SK-N-SH (cell line): ENCODE data around the gene CDH26. TPM values are rescaled to one million over a fixed set of nuclear protein-coding genes. Genes with fewer than 3 reads are reported as not detected.

Experiments
- CTCF ChIA-PET: fragments of 300-600, 350-600 bp; formaldehyde crosslinking; extraction: SDS; loops from one replicate; lab custom pipeline; 2021; lab: Yijun Ruan, JAX
- POLR2A ChIA-PET: fragments of 350-600 bp; sonication (Branson Sonifier 250); formaldehyde crosslinking; extraction: SDS; loops from one replicate; lab custom pipeline; 2020; ENCODE audit warnings: antibody characterized with exemption, inconsistent platforms; lab: Yijun Ruan, JAX
- DNase-seq: peaks from one replicate; pipeline ENCODE4 v3.0.0; 2012
- H2AFZ ChIP-seq: fragments of 200-600 bp; sonication (generic); 2 replicates; pipeline ENCODE4 v1.8.1; 2016; ENCODE audit warnings: antibody characterized with exemption, mild to moderate bottlenecking, low read depth
- H3F3A ChIP-seq: fragments of 200-600 bp; sonication (generic); replicated peaks from 2 replicates; pipeline ENCODE3; 2016; ENCODE audit warnings: antibody characterized with exemption, mild to moderate bottlenecking; ENCODE audit not compliant: insufficient read depth
- H3K27ac ChIP-seq, 2 experiments: fragments of 200-500 bp in 1 of 2; fragments of 200-600 bp in 1 of 2; sonication (Bioruptor generic) in 1 of 2; sonication (generic), shearing (Covaris generic) in 1 of 2; 2 replicates each; pipeline versions ENCODE4 v1.5.1 to v1.6.1; 2014 to 2016; ENCODE audit warnings: low read depth in 2 of 2, inconsistent platforms in 1 of 2, low read length in 1 of 2, mild to moderate bottlenecking in 1 of 2, mixed read lengths in 1 of 2
- H3K27me3 ChIP-seq: fragments of 200-600 bp; sonication (generic), shearing (Covaris generic); 2 replicates; pipeline ENCODE4 v1.6.1; 2016; ENCODE audit warnings: mixed run types; ENCODE audit not compliant: insufficient read depth
- H3K36me3 ChIP-seq, 2 experiments: fragments of 200-500 bp in 1 of 2; fragments of 200-600 bp in 1 of 2; sonication (Bioruptor generic) in 1 of 2; sonication (generic) in 1 of 2; replicated peaks in 1 of 2; 2 replicates each; pipeline versions ENCODE3 to v1.5.1; 2014 to 2016; ENCODE audit warnings: low read length in 1 of 2, mild to moderate bottlenecking in 1 of 2; ENCODE audit not compliant: insufficient read depth in 2 of 2, control insufficient read depth in 1 of 2
- H3K4me1 ChIP-seq, 2 experiments: fragments of 200-500 bp in 1 of 2; fragments of 200-600 bp in 1 of 2; sonication (Bioruptor generic) in 1 of 2; sonication (generic), shearing (Covaris generic) in 1 of 2; 2 replicates each; pipeline versions ENCODE4 v1.5.1 to v1.6.1; 2014 to 2016; ENCODE audit warnings: low read depth in 1 of 2, low read length in 1 of 2, mixed run types in 1 of 2; ENCODE audit not compliant: insufficient read depth in 2 of 2, control insufficient read depth in 1 of 2
- H3K4me2 ChIP-seq: fragments of 200-600 bp; sonication (generic), shearing (Covaris generic); 2 replicates; pipeline ENCODE4 v1.6.1; 2017; ENCODE audit warnings: mixed run types
- H3K4me3 ChIP-seq, 2 experiments: fragments of 200-500 bp in 1 of 2; fragments of 200-600 bp in 1 of 2; sonication (Bioruptor generic) in 1 of 2; sonication (generic), shearing (Covaris generic) in 1 of 2; 2 replicates each; pipeline versions ENCODE4 v1.5.1 to v1.8.1; 2014 to 2016; ENCODE audit warnings: low read depth in 2 of 2, inconsistent platforms in 1 of 2, low read length in 1 of 2, mild to moderate bottlenecking in 1 of 2, mixed read lengths in 1 of 2, moderate library complexity in 1 of 2
- H3K79me2 ChIP-seq: fragments of 200-600 bp; sonication (generic); 2 replicates; pipeline ENCODE4 v1.8.1; 2017; ENCODE audit warnings: mild to moderate bottlenecking; ENCODE audit not compliant: insufficient read depth
- H3K9ac ChIP-seq: fragments of 200-600 bp; sonication (generic); 2 replicates; pipeline ENCODE4 v1.6.1; 2017; ENCODE audit warnings: mixed run types
- H3K9me2 ChIP-seq: fragments of 200-600 bp; sonication (generic); 2 replicates; pipeline ENCODE4 v1.6.1; 2017; ENCODE audit warnings: mixed run types
- H3K9me3 ChIP-seq: fragments of 200-600 bp; sonication (generic); 2 replicates; pipeline ENCODE4 v1.6.1; 2017; ENCODE audit warnings: mixed run types, mild to moderate bottlenecking, moderate library complexity
- H4K20me1 ChIP-seq: fragments of 200-600 bp; sonication (generic); 2 replicates; pipeline ENCODE4 v1.6.1; 2017; ENCODE audit warnings: mild to moderate bottlenecking, mixed run types; ENCODE audit not compliant: insufficient read depth
- EZH2phosphoT487 ChIP-seq: fragments of 200-600 bp; sonication (generic); IDR thresholded peaks from 2 replicates; pipeline ENCODE4 v1.6.1; 2017; ENCODE audit warnings: low read depth, mixed run types, mild to moderate bottlenecking, antibody characterized with exemption, moderate library complexity, borderline replicate concordance
- FOSL2 ChIP-seq: IDR thresholded peaks from 2 replicates; pipeline ENCODE4 v1.4.0; 2012; ENCODE audit warnings: low read depth, mild to moderate bottlenecking, moderate library complexity, borderline replicate concordance
- GATA2 ChIP-seq: sonication (generic); formaldehyde crosslinking; IDR thresholded peaks from 2 replicates; pipeline ENCODE4 v1.5.0; 2020; ENCODE audit warnings: mild to moderate bottlenecking, missing genetic modification reagents
- MEF2A ChIP-seq: IDR thresholded peaks from 2 replicates; pipeline ENCODE4 v1.4.0; 2012; ENCODE audit warnings: low read depth, borderline replicate concordance
- RXRA ChIP-seq: IDR thresholded peaks from 2 replicates; pipeline ENCODE4 v1.4.0; 2012; ENCODE audit warnings: low read depth, mild to moderate bottlenecking, borderline replicate concordance
- SIN3A ChIP-seq: IDR thresholded peaks from 2 replicates; pipeline ENCODE4 v1.6.1; 2012; ENCODE audit warnings: low read depth, mild to moderate bottlenecking, low read length, moderate library complexity, borderline replicate concordance
- SMC3 ChIP-seq: IDR thresholded peaks from 2 replicates; pipeline ENCODE4 v1.6.1; 2012; ENCODE audit warnings: low read depth, low read length, improper control_type of control experiment
- TCF12 ChIP-seq: IDR thresholded peaks from 2 replicates; pipeline ENCODE4 v1.4.0; 2012
- WGBS: methylation state at CpG from one replicate; pipeline ENCODE4 v1.1.6; 2017; ENCODE audit warnings: low lambda C conversion rate; 5-methylcytosine and 5-hydroxymethylcytosine counted together
- polyA plus RNA-seq, 3 experiments: library from polyadenylated mRNA; depleted of rRNA; stranded (reverse); fragments of >200 nt; gene quantifications; 2 replicates each; pipeline ENCODE4 v1.2.3, GENCODE V29; 2012
- TF ChIP-seq, protein P1 (sequence below): fragments of 200-600 bp; sonication (generic); IDR thresholded peaks from 2 replicates; pipeline ENCODE4 v1.6.1; 2017; ENCODE audit warnings: antibody characterized with exemption, mild to moderate bottlenecking, moderate library complexity
- TF ChIP-seq, protein P2 (sequence below): fragments of 150-350 bp; IDR thresholded peaks from 2 replicates; pipeline ENCODE4 v1.6.1; 2017; ENCODE audit warnings: antibody characterized with exemption, low read length, low read depth, borderline replicate concordance
- TF ChIP-seq, protein P3 (sequence below): IDR thresholded peaks from 2 replicates; pipeline ENCODE4 v1.4.0; 2012; ENCODE audit warnings: low read depth, borderline replicate concordance

The CDH26 gene
- polyA plus RNA-seq, 1 of the 3 experiments (the other 2 are of a cell fraction): 0.13 TPM

DNA sequence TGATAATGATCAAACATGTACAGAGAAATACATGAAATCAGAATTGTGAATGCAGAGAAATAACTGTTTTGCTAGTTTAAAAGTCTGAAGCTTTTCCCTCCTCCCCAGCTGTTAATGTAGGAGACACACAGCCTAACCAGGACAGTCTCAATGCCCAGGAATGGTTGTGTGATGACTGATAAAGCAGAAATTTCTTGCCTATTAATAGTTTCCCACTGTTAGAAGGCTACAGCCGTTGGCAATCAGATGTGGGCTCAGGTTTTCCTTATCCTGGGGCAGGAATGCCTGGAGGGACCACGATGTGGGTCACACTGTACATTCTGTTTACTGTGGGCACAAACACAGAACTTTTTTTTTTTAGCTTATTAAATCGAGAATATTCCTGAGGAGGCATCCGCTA, 20.0 kb upstream of the CDH26 start:
- POLR2A ChIA-PET: no interaction called here
- H3K4me1 ChIP-seq: peaks cover 8 to 24% of the 10 kb centered on the region in 2 experiments; a peak in 3 of 4 replicates
- H3K27me3 ChIP-seq: no peaks in the 10 kb centered on the region
- no peaks in the 10 kb centered on the region for H3K9me3 ChIP-seq
- 64% methylated on average over 4 of the region's 4 CpGs for WGBS
- no peak overlapping the region for H3K9ac ChIP-seq
- H4K20me1 ChIP-seq: no peaks in the 10 kb centered on the region
- H3K4me2 ChIP-seq: peak overlapping the region; percentile 70
- H3K79me2 ChIP-seq: peaks cover 37% of the 10 kb centered on the region
- no peaks in the 10 kb centered on the region for H3K9me2 ChIP-seq
- TF ChIP-seq MEF2A (peak; percentile 26; the same call in 1 of the 2 replicates), FOSL2 (peak; percentile 22; the same call in 1 of the 2 replicates), TCF12 (peak; percentile 22; the same call in 1 of the 2 replicates), SIN3A (no peak)
- peaks cover 11 to 15% of the 10 kb centered on the region in 2 experiments for H3K36me3 ChIP-seq
- H2AFZ ChIP-seq: no peak overlapping the region
- H3F3A ChIP-seq: peaks cover 14% of the 10 kb centered on the region
- CTCF ChIA-PET: interaction anchor here (4.0 to 9.8 kb wide), 2 partner anchors 13 to 155 kb away, joined by 11 to 95 read pairs; no protein-coding TSS in a partner anchor
- H3K27ac ChIP-seq: peak overlapping the region in 1 of 2 experiments; percentile 45; a peak in 2 of 4 replicates
- H3K4me3 ChIP-seq: peak overlapping the region in 1 of 2 experiments; percentile 17; a peak in 2 of 4 replicates
- DNase-seq: no peak

DNA sequence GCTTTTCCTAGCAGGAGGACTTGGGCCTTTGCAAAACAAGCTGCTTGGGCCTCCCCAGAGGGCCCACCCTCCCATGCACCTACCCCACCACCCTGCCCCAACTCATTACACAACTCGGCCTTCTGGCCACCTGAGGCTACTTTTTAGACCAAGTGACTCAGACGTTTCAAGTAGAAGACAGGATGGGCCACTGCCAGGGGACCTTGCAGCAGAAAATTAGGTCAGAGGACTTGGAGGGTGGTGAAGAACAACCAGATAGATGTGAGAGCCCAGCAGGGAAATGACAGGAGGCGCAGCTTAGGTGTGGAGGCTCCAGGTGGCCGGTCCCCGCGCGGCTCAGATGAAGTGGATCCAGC, 19.5 kb upstream of the CDH26 start:
- Histone ChIP-seq H3K79me2 (peaks cover 37% of the 10 kb centered on the region), H3K27me3 (no peaks in the 10 kb centered on the region), H3K36me3 (peaks cover 16 to 20% of the 10 kb centered on the region in 2 experiments), H3K27ac (peak overlapping the region in 1 of 2 experiments; percentile 45; a peak in 2 of 4 replicates), H3K4me3 (peak overlapping the region in 1 of 2 experiments; percentile 17; a peak in 1 of 4 replicates), H3K9me2 (no peaks in the 10 kb centered on the region), H3K9ac (no peak overlapping the region), H3F3A (peaks cover 14% of the 10 kb centered on the region), H3K9me3 (no peaks in the 10 kb centered on the region), H3K4me1 (peaks cover 8 to 22% of the 10 kb centered on the region in 2 experiments; a peak in 3 of 4 replicates), H4K20me1 (no peaks in the 10 kb centered on the region), H3K4me2 (peak overlapping the region; percentile 70), H2AFZ (no peak overlapping the region)
- DNase-seq: no peak
- no peak for TF ChIP-seq GATA2 (CRISPR knock-in tag)
- TF ChIP-seq MEF2A: no peak
- TF ChIP-seq EZH2phosphoT487: no peak
- no peak for TF ChIP-seq RXRA
- TF ChIP-seq, protein P1, sequence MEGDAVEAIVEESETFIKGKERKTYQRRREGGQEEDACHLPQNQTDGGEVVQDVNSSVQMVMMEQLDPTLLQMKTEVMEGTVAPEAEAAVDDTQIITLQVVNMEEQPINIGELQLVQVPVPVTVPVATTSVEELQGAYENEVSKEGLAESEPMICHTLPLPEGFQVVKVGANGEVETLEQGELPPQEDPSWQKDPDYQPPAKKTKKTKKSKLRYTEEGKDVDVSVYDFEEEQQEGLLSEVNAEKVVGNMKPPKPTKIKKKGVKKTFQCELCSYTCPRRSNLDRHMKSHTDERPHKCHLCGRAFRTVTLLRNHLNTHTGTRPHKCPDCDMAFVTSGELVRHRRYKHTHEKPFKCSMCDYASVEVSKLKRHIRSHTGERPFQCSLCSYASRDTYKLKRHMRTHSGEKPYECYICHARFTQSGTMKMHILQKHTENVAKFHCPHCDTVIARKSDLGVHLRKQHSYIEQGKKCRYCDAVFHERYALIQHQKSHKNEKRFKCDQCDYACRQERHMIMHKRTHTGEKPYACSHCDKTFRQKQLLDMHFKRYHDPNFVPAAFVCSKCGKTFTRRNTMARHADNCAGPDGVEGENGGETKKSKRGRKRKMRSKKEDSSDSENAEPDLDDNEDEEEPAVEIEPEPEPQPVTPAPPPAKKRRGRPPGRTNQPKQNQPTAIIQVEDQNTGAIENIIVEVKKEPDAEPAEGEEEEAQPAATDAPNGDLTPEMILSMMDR: no peak
- TF ChIP-seq, protein P2, sequence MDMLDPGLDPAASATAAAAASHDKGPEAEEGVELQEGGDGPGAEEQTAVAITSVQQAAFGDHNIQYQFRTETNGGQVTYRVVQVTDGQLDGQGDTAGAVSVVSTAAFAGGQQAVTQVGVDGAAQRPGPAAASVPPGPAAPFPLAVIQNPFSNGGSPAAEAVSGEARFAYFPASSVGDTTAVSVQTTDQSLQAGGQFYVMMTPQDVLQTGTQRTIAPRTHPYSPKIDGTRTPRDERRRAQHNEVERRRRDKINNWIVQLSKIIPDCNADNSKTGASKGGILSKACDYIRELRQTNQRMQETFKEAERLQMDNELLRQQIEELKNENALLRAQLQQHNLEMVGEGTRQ: no peak
- TF ChIP-seq SMC3: no peak
- TF ChIP-seq, protein P3, sequence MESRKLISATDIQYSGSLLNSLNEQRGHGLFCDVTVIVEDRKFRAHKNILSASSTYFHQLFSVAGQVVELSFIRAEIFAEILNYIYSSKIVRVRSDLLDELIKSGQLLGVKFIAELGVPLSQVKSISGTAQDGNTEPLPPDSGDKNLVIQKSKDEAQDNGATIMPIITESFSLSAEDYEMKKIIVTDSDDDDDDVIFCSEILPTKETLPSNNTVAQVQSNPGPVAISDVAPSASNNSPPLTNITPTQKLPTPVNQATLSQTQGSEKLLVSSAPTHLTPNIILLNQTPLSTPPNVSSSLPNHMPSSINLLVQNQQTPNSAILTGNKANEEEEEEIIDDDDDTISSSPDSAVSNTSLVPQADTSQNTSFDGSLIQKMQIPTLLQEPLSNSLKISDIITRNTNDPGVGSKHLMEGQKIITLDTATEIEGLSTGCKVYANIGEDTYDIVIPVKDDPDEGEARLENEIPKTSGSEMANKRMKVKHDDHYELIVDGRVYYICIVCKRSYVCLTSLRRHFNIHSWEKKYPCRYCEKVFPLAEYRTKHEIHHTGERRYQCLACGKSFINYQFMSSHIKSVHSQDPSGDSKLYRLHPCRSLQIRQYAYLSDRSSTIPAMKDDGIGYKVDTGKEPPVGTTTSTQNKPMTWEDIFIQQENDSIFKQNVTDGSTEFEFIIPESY: no peak
- CTCF ChIA-PET: interaction anchor here (4.0 to 9.8 kb wide), 2 partner anchors 13 to 155 kb away, joined by 11 to 95 read pairs; no protein-coding TSS in a partner anchor
- POLR2A ChIA-PET: no interaction called here
- 88% methylated on average over 7 of the region's 7 CpGs for WGBS
